Stomach (tissue), 4 donors: ENCODE results near the gene UBE4B.

Experiments used
- POLR2A ChIP-seq, 4 donors: fragments of 450-650 bp; IDR thresholded peaks; one replicate each; pipeline ENCODE4 v1.6.1; 2016; ENCODE audit warnings: antibody characterized with exemption in 4 of 4, control low read depth in 2 of 4, mild to moderate bottlenecking in 1 of 4, moderate library complexity in 1 of 4
- TF ChIP-seq, protein P1 (sequence below), 7 experiments: fragments of 450-650 bp in 4 of 7; fragments of 200-600 bp in 3 of 7; sonication (generic) in 3 of 7; IDR thresholded peaks; one replicate each; pipeline ENCODE4 v1.5.1; 2016 to 2019; ENCODE audit warnings: antibody characterized with exemption in 7 of 7, control low read depth in 2 of 7, mild to moderate bottlenecking in 1 of 7

DNA sequence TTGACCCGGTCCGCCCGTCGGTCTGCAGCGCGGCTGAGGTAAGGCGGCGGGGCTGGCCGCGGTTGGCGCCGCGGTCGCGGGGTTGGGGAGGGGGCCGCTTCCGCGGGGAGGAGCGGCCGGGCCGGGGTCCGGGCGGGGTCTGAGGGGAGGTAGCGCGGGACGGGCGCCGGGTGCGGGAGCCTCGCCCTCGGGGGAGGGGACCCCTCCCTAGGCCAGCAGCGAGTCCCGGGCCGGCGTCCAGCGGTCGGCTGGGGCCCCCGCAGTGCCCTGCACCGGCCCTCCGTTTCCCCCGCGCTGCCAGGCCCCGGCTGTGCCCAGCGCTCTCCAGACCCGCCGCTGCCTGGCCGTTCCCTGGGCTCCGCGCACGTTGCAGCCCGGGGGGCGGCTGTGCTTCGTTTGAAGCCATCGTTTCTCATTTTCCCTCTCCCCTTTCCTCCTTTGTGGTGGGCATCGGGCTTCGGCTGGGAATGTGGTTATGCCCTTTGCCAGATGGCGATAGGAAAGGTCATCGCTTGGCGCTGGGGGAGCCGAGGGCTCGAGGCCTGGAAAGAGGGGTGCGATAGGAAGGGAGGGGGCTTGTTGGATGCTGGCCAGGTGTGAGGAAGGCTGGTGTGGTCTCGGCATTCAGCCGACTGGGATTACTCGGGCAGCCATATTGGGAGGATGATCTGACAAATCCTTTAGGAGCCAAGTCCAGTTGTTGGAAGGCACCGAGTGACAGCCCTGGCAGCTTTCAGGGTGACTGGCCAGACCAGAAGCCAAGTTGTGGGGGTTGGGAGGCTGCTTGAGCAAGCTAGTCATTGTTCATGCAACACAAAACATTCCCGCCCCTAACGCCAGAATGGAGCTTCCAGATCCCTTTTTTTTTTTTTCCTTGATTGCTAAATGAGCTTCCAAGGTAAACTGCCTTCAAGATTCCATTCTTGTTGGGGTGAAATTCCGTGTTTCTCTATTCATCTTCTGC is 178.4 kb downstream of the UBE4B start:
- TF ChIP-seq POLR2A (IDR thresholded peaks at IDR 0.05), result no peak
- TF ChIP-seq, protein P1, sequence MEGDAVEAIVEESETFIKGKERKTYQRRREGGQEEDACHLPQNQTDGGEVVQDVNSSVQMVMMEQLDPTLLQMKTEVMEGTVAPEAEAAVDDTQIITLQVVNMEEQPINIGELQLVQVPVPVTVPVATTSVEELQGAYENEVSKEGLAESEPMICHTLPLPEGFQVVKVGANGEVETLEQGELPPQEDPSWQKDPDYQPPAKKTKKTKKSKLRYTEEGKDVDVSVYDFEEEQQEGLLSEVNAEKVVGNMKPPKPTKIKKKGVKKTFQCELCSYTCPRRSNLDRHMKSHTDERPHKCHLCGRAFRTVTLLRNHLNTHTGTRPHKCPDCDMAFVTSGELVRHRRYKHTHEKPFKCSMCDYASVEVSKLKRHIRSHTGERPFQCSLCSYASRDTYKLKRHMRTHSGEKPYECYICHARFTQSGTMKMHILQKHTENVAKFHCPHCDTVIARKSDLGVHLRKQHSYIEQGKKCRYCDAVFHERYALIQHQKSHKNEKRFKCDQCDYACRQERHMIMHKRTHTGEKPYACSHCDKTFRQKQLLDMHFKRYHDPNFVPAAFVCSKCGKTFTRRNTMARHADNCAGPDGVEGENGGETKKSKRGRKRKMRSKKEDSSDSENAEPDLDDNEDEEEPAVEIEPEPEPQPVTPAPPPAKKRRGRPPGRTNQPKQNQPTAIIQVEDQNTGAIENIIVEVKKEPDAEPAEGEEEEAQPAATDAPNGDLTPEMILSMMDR (IDR thresholded peaks at IDR 0.05), result no peak
